Dedifferentiated amniotic fluid mesenchymal stem cell (primary cell): ENCODE results near the gene C1orf122.
"Not testable (repeated sequence)": the region's sequence is repeated elsewhere in the genome, so short reads cannot be mapped to it uniquely, and the experiment has no call there.

ENCODE experiments used
- DNase-seq: peaks from one replicate; pipeline ENCODE4 v3.0.0-alpha.2; 2016; ENCODE audit errors: extremely low spot score

C1orf122 gene

DNA sequence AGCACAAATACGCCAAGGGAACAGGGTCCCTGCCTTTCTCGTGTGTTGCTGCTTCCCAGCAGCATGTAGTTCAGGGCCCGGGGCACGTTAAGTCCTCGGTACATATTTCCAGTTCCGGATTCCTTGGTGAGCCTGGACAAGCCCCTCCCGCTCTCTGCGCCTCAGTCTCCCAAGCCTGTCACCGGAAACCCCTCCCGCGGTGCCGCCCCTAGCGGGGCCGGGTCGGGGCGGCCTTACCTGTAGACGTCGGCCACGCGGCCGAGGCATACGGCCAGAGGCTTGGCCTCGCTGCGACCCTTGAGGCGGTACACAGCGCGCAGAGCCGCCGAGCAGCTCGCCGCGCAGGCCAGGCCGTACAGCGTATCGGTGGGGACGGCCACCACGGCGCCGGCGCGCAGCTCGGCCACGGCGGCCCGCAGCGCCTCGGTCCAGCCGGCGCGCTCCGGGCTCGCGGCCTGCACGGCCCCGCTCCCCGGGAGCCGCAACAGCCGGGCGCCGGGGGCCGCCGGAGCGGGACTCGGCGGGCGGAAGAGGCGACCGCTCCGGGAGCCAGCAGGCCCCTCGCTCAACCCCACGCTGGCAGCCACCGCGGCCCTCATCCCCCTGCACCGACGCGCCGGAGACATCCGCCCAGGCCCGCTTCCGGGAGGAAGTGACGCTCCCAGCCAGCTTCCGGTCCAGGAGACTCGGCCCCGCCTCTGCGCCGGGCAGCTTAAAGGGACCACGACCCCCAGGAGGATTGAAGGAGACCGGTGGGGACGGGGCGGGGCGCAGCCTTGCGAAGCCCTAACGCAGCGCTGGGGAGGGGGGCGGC is at the start of gene C1orf122, which contains the start of gene YRDC:
Gene C1orf122 (plus strand): TSS at position 236 of the 814 bp plus-strand sequence. CDS start 615 bp downstream, outside the sequence.
Gene YRDC (minus strand): TSS at position 654 of the 814 bp plus-strand sequence. CDS start 28 bp downstream, at position 626.
- peak; percentile 91 for DNase-seq

DNA sequence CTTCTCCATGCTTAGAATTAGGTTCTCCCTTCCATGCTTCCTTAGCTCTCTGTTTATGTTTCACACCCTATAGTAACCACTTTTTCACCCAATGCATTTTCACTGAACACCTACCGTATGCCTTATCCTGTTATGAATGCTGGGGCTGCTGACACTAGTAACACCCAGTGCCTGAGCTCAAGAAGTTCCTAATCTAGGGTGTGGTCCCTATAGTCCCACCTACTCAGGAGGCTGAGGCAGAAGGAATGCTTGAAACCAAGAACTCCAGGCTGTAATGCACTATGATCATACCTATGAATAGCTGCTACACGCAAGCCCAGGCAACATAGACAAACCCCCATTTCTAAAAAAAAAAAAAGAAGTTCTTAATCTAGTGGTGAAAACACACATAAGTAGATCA is 48.1 kb upstream of the C1orf122 start:
- no peak for DNase-seq

DNA sequence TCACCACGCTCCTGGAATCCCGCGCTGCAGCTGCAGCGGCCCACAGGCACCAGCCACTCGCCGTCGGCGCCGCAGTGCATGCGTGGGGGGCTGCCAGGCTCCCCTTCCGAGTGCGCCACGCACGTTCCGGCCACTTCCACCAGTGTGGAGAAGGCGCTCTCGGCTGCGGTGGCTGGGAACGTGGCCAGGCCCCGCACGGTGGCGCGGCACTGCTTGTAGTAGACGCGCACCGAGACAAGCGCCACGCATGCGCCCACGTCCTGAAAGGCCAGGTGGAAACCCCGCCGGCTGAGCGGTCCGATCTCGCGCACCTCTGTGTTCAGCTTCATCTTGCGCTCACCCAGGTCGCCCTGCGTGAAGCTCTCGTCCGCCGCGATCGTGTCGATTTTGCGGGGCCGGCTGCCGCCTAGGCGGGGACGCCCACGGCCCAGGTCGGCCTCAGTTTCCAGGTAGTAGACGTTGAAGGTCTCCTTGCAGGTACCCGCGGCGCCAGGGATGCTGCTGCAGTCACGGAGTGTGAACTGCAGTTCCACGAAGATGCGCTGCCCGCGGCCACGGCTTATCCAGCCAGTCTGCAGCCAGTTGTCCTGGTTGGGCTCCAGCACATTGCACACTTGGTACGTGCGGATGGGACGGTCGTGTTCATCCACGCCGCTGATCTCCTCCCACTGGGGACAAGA is 46.0 kb upstream of the C1orf122 start:
- DNase-seq = no peak

DNA sequence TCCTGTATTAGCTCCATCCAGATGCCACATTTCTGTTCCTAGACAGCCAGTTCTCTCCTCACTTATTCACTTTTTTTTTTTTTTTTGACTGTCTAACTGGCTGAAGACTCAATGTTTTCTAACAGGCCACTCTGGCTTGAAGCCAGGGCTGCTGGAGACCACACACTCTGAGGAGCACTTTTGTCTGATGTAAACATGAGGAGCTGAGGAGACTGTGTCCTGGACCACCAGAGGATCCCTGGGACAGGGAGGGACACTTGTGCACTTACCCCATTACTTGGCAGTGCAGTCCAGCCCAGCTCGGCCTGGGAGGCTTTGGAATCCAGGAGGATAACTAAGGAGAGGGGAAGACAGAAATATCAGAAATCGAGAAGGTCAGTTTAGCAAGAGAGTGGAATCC is 45.1 kb upstream of the C1orf122 start:
- no peak for DNase-seq

DNA sequence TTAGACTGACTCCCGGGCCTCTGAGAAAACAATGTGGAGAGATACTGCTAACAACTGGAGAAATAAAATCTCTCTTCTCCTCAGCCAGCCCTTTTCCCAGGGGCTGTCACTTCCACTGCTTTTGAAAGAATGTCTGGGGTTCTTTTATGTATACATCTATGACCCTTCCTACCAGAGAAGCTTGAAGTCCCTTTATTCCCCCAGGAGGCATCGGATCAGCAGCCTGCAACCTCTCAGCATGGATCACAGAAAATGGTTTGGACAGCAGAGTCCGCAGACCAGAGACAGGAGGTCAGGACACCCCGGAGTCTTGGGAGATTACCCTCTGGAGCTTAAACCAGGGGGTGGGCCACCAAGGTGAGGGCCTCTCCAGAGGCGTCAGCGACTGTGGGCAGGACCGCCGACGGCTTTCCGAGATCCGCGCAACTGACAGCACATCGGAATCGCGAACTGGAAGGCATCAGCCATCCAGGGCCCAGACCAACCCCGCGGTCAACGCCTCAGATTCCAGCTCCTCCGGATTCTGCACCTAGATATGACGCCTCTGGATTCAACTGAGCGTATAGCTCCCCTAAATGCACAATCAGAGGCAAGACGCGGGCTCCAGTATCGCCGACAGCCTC is 43.7 kb upstream of the C1orf122 start:
- DNase-seq = no peak

DNA sequence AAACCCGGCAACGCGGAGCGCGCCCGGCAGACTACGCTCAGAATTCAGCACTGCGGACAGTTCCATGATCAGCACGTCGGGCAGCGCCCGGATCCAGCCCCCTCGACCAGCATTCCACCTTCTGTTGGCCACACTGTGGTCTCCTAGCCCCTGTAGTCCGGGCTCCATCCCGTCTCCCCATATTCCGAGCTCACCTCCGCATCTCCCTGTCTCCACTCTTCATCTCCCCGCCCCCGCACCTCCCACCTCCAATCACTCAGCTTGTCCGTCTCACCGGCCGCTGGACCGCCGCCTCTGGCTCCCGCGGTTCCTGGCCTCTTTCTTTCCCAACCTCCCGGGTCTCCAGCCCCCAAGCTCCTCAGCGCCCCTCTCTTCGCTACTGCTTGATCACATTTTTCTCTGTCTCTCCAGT is 43.2 kb upstream of the C1orf122 start:
- no peak for DNase-seq

DNA sequence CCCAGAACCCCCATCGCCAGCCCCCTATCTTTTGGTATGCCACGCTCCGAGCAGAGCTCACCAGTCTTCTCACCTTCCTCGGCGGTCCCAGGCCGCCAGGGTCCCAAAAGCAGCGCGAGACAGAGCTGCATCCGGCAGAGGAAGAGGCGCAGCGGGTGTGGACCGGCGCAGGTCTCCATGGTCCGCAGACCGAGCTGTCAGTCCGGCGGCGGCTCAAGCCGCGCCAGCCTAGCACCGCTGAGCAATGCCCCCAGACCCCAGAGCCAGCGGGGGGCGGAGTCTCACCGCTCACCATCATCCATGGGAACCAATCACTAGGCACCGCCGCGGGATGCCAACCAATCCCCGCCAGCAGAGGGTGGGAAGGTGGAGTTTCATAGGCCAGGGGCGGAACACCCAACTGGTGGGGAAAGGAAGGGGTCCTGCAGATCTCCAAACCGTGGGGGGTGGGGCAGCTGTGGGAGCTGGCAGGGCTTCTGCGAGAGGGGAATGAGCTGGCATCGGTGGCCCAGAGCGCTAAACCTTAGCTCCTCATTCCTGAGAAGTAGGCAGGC is 42.6 kb upstream of the C1orf122 start, which contains the start of gene EPHA10:
Gene EPHA10 (minus strand): TSS at position 233 of the 554 bp plus-strand sequence. CDS start 54 bp downstream, at position 179.
- no peak for DNase-seq

DNA sequence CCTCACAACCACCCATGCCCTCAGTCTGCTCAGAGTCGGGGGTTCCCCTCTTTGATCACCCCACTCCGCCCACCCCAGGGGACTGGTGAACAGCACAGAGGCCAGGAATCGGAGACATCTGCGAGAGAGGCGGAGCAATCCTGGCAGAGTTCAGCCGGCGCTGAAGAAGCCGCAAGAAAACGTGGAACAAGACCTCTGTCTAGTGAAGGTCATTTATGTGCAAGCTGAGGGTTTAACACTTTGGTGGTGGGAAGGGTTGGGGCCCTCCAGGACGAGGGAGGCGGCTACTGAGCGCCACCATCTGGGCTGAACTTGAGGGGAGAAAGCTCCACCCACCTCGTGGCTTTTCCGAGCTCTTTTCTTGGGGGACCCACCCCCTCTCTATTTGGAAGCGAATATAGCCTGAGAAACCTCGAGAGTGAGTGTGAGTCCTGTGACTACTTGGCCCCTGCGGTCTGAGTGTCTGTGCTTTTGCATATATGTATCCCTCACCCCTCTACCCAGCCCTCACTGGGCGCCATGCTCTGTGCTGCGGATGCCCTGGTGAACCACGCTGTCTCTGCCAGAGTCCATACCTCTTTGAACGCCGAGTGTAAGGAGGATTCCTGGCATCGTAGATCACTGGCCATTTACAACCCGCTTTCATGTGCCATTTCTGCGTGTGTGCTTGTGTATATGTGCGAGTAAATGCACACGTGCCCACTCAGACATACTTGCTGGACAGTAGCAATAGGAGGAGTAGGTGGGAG is 41.5 kb upstream of the C1orf122 start:
- DNase-seq = no peak

DNA sequence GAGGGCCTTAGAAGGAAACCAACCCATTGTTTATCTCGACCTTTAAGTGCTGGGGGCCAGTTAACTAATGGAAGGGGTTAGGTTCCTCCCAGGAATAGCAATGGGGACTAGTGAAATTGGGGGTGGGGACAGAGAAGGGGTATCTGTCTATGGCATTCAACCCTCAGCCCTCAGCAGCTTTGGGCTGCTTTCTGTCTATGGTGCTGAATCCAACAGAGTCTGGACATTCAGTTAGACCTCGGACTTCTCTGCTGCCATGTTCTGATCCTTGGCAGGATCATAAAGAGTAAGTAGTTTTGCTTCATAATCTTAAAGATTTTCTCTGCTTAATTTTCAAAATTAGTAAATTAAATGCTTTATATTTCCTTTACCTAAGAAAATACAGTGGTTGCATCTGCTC is 40.1 kb upstream of the C1orf122 start:
- no peak for DNase-seq

DNA sequence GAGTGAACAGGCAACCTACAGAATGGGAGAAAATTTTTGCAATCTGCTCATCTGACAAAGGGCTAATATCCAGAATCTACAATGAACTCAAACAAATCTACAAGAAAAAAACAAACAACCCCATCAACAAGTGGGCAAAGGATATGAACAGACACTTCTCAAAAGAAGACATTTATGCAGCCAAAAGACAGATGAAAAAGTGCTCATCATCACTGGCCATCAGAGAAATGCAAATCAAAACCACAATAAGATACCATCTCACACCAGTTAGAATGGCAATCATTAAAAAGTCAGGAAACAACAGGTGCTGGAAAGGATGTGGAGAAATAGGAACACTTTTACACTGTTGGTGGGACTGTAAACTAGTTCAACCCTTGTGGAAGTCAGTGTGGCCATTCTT is 36.1 kb upstream of the C1orf122 start:
- DNase-seq = not testable (repeated sequence)

DNA sequence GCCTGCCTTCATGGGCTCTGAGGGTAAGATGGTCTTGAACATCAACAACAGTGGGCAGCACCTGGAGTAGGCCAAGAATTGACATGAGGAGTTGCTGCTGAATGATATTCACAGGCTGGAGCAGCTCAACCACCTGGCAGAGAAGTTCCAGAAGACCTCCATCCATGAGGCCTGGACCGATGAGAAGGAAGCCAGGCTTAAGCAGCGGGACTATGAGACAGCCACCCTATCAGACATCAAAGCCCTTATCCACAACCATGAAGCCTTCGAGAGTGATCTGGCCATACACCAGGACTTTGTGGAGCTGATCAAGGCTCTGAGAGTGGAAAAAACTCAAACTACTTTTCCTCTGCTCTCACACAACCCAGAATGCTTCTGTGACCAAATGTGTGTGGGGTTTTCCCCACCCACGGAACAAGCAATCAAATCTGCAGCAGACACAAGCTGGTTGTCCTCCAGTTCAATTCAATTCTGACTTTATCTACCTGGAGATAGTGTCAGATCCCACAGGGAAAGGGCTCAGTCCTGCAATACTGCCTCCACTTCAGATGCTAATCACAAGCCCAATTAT is 30.6 kb upstream of the C1orf122 start:
- DNase-seq = no peak

DNA sequence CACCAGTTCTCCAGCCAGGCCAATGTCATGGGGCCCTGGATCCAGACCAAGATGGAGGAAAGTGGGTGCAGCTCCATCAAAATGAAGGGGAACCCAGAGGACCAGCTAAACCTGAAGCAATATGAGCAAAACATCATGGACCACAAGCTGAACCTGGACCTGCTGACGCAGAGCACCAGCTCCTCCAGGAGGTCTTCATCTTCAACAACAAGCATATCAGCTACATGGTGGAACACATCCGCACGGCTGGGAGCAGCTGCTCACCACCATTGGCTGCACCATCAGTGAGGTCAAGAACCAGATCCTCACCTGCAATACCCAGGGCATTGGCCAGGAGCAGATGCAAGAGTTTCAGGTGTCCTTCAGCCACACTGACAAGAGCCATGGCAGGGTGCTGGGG is 28.9 kb upstream of the C1orf122 start:
- no peak for DNase-seq

DNA sequence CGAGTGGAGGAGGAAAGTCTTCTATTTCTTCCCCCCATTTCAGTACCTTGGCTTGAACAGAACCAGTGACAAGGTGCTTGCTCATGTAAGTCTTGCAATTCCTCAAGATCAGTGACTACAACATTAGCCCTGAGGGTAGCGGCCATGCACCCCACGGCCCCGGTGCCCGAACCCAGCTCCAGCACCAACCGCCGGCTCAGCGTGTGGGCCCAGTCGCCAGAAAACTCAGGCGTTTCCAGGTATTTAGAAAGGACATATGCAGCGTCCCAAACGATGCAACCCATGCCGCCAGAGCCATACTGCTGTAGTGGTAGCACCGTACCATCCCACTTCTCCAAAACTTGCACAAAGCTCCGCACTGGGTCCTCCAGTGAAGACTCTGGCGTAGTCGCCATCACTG is 25.1 kb upstream of the C1orf122 start:
- no peak for DNase-seq

DNA sequence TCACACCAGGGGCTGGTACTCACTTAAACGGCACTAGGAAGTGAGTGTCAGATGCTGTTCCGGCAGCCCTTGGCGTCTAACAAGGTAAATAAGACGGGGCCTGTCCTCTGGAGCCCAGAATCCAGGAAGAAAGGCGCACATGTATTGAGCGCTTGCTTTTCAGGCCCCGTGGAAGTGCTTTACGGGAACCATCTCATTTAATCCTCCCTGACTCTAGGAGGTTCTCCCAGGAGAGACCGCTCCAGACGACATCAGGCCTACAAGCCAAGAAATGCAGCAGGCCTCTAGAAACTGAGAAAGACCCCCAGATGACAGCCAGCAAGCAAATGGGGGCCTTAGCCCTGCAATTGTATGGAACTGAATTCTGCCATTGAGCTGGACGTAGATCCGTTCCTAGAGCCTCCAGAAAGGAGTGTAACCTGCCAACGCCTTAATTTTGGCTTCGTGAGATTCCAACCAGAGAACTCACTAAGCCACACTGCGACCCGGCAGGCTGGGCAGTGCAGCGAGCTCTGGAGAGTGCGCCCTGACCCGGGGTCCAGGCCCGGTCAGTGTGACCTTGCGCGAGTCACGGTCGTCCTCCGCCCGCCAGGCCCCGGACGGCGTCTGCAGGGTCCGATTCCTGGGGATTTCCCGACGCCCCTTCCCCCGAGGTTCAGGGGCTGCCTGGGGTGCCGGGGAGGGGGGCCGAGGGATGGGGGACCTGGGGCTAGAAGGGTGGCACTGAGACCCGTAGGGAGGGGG is 14.5 kb upstream of the C1orf122 start:
- no peak for DNase-seq

DNA sequence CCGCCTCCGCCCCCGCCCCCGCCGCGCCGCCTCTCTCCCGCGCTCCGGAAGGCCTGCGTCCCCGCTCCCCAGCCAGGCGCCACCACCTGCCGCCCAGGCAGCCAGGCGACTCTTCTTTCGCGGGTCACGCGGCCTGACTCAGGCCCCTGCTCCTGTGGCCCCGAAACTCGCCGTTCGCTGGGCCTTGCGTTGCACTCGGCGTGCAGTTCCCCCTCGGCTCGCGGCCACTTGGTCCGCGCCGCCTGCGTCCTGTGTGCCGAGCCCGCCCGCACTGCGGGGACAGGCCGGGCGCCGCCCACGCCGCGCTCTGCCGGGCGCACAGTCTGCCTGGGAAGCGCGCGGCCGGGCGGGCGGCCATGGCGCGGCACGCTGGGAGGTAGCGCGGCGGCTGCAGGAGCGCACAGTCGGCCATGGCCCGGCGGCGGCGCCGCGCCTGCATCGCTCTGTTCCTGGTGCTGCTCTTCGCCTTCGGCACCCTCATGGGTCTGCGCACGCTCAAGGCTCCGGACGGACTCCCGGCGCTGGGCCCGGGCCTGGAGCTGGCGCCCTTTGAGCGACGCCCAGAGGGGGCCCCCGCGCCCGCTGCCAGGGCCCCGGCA is 13.7 kb upstream of the C1orf122 start, which contains the start of gene MANEAL:
Gene MANEAL (plus strand): TSS at position 75 of the 599 bp plus-strand sequence. CDS start 336 bp downstream, at position 411.
- DNase-seq = peak; percentile 15

DNA sequence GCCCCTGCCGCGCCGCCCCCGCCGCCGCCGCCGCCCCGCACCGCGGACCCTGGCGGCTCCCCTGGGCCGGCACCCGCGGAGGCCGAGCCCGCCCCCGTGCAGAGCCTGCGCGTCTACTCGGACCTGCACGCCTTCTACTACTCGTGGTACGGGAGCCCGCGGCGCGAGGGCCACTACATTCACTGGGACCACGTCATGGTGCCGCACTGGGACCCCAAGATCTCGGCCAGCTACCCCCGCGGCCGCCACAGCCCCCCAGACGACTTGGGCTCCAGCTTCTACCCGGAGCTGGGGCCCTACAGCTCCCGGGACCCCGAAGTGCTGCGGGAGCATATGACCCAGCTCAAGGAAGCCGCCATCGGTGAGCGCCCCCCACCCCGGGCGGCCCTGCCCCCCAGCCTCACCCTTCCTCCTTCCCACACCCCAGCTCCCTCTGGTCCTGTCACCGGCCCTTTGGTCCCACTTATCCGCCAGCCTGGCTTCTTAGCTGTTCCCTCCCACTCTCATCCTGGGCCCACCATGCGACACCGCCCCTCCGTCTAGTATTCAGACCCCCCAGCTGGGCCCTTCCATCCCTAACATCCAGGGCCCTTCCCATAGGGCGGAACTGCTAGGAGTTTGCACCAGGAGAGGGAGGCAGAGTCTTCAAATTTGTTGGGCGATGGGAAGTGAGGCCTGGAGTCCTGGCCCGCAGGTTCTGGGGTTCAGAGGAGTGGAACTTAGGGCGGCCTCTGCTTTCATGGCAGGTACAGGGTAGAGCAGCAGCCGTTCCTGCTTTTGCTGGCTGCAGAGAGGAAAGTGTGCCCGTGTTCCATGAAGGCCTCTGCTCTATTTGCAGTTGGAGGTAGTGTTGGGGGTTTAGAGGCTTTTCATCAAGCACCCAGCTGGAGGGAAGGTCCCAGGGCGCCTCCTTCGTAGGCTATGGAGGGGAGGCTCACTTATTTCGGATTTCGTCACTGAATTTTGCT is 12.9 kb upstream of the C1orf122 start:
- DNase-seq = no peak

DNA sequence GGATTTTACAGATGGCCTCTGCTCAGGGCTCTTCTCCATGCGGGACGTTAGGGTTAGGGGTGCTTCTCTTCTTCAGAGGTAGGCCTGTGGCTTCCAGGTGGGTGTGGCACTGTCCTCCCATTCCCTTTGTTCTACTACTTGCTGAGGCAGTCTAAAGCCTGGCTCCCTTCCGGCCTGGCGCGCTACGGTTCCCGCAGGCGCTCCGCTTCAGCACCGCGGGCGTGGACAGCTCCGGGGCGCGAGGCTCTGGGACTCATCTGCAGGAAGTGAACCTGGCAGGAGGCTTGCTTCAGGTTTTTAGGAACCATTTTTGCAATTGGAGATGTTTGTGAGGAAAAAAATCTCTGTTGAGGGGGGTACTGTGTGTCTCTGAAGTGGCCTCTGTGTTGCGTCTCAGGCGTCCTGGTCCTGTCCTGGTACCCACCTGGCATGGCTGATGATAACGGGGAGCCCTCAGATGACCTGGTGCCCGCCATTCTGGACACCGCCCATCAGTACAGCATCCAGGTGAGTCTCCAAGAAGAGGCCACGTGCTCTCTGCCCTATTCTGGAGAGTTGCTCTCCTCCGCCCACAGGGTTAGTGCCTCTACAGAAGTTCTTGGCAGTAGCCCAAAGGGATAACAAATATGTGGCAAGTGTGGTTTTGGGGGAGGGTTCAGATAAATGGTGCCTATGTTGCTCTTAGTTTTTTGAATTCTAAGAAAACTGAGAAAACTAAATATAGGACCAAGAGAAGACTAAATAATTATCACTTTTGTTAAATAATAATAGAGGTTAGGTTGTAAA is 12.1 kb upstream of the C1orf122 start:
- DNase-seq = no peak
